ENCODE data around the gene TPRN.

- TF ChIP-seq CTCF (IDR thresholded peaks at IDR 0.05) (no peak), POLR2A (IDR thresholded peaks at IDR 0.05) (no peak)
Observed at GRCh38 chr9:137152844-137153405, 47.6 kb downstream of the TPRN start.
